HS-5 (cell line): ENCODE data around the gene ARHGEF38.

Experiments used
- DNase-seq: peaks from one replicate; pipeline ENCODE4 v3.0.0-alpha.2; 2012; ENCODE audit warnings: low read depth

The ARHGEF38 gene

DNA sequence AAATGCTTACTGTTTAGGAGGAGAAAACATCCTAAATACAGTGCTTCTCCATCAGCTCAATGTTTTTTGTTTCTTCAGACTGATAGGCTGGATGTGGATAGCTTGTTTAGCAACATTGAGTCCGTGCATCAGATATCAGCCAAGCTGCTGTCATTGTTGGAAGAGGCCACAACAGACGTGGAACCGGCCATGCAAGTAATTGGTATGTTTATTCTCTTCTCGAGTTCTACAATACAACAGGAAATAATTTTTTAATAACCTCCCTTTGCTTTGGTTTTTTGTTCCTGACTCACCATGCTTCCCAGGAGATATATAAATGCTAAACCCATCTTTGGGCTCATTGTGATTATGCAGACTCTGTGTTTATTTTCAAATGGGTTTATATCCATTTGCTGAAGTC lies 60.9 kb downstream of the ARHGEF38 start:
- no peak for DNase-seq

DNA sequence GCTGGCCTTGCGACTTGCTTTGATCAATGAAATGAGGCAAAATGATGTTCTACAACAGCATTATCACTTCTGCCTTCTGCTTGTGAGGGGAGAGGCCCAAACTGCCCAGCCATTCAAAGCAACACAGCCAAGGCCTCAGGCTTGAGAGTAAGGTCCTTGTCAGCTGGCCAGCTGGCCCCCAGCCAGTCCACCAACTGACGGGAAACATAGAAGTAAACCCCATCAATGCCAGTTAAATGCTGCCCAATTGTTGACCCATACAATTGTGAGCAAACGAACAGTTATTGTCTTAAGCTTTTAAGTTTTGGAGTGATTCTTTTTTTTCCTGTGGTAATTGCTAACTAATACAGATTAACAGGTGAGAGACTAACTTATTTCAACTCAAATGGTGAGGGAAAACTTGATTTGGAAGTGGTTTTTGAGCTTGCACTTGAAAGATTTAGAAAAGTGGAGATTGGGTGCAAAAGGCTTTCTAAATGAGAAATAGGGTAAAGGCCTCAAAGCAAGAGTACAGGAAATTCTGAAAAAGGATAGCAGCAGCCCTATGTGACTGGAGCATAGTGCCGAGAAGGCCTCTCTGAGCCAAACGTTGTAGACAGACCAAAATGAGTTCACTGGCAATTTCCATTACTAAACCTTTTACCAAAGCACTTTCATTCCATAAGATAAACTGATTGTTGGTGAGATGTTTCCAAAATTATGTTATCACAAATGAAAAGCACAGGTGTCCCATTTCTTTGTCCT lies 66.9 kb downstream of the ARHGEF38 start:
- no peak for DNase-seq

DNA sequence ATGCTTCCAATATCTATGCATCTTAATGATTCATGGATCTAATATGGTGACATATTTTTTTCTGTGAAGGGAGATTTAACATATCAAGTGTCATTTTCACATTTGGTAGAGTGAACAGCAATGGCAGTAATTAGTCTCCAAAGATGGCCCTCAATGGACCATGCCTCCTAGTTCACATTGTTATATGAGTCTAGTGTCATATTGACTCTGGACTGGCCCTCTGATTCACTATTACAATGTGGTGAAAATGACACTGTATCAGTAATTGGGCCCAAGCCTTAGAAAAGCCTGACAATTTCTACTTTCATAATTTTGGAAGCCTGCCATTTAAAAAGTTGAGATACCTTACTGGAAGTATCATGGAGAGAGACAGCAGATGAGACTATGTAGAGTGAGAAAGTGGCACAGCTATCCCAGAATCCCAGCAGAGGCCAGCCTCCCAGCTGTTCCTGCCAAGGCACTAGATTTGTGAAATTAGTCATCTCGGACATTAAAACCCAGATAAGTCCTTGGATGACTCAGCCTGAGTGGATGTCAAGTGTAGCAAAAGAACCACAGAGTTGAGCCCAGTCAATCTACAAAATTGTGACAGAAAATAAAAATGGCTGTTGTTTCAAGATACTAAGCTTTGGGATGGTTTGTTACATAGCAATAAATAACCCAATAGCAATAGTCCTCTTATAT lies 68.4 kb downstream of the ARHGEF38 start:
- DNase-seq, result peak; percentile 14

DNA sequence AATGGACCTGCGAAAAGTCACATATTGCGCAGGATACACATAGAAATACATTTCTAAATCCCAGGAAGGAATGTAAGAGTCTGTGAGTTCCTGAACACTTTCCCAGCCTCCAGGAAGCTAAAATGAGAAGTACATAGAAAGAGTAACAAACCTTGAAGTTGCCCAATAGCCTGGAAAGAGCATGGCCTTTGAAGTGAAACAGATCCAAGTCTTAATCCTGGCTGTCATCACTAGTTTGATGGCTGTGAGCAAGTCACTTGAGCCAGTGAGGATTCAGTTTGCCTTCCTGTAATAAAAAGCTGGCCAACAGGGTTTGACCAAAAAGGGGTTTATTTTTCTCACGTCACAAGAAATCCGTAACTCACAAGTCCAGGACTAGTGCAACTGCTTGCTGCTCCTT lies 69.8 kb downstream of the ARHGEF38 start:
- no peak for DNase-seq

DNA sequence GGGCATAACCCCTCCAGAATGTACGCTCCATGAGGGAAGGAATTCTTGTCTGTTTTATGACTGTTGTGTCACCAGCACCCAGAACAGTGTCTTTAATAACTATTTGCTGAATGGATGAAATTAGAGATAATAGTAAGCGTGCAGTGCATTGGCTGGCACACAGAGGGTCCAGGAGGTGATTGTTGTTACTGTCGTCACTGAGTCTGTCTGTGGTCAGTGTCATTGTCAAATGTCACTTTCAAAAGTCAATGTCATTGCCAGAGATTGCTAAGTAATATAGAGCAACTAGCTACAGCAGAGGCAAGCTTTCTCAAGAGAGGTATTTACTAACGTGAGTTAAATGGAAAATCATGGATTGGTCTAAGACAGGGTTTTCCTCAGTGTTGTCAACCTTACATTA lies 70.7 kb downstream of the ARHGEF38 start:
- DNase-seq, result no peak

DNA sequence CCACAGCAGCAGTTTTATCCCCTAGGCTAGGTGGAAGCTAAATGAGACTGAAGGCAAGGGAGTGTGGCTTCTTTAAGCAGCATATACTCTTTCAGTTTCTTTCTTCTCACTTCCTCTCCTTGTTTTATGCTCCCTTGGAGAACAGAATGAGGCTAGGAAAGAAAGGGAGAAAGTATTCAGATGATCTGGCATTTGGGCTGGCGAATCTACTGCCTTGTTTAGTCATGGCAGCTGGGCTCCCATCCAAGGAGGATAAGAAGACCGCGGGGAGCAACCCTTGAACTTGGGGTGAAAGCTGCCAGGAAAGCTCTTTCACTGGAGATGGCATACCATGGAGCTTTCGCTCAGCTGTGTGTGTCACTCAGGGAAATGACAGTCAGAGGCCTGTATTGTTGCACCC lies 72.1 kb downstream of the ARHGEF38 start:
- no peak for DNase-seq

DNA sequence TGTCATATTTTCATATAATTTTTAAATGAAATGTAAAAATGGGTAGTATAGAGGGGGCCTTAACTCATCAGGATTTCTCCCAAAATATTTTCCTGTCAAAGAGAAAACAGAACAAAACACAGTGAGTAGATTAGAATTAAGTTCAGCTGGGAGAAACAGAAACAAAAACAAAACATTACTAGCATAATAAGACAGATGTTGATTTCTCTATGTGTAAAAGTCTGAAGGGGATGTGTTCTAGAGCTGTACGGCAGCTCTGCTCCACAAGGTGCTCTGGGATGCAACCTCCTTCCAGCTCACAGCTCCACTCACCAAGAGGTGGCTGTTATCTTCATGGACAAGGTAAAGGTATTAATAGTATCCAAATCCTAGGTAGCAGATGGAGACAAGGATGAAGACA lies 72.8 kb downstream of the ARHGEF38 start:
- no peak for DNase-seq

DNA sequence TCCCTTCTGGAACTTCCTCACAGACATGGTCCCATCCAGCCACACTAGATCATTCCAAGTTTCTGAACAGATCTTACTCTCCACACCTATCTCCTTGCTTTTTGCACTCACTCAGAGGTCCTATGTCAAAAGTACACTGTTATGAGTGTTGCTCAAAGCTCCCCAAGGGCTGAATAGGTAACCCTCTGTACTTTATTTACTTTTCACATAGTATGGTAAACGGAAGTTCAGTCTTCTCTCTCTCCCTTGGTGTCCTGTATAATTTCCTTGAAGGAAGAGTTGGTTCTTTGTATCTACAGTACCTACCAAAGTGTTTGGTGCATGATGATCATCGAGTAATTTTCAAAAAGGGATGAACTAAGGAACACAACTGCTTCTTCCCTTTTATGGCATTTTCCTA lies 74.4 kb downstream of the ARHGEF38 start:
- no peak for DNase-seq

DNA sequence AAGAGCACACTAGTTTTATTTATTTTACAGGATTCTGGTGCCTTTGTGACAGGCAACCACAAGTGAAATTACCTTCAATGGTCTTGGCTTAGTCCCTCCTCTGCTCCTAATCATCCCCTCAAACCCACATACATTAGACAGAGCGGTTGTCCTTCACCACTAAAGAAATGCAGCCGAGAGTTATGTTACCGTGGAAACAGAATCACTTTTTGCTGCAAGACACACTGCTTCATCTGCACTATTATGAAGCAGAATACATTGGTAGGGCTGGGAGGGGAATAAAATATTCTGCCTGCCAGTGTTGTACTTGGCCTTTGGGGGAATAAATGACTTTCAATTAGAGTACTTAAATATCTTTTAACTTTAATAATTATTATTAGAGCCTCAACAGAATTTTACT lies 75.2 kb downstream of the ARHGEF38 start:
- DNase-seq, result no peak

DNA sequence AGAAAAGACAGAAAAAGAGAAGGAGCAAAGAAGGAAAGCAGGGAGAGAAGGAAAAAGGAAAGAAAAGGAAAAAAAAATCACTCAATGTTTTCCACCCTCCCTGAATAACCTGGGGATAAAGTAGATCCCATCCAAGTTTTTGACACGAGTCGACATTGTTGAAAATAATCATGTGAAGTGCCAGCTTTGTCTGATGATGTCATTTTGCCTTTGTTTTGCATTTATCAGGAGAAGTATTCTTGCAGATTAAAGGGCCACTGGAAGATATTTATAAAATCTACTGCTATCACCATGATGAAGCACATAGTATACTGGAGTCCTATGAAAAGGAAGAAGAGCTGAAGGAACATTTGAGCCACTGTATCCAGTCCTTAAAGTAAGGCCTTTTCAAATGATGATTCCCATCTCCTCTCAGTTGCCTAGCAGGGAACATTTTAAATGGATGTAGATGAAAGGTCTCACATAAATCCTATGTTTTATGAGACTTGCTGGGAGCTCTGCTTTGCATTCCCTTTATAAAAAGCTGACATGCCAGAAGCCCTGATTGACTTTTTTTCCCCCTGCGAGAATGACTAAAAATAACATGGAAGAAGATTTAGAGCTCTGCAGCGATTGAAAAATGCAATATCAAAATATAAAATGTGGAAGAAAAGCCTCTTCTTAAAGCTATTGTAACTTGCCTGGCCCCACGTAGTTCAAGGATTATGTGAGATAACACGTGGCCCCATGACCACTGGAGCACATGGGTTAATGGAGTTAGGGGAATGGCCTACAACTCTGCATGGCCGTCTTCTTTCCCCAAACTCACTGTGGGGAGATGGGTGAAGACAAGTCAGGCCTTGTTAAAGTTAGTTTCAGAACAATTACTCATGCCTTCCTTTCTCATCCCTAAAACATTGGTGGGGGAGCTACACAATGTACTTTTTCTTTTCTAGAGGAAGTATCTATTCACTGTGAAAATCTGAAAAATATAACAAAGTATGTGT lies 78.5 kb downstream of the ARHGEF38 start:
- no peak for DNase-seq

DNA sequence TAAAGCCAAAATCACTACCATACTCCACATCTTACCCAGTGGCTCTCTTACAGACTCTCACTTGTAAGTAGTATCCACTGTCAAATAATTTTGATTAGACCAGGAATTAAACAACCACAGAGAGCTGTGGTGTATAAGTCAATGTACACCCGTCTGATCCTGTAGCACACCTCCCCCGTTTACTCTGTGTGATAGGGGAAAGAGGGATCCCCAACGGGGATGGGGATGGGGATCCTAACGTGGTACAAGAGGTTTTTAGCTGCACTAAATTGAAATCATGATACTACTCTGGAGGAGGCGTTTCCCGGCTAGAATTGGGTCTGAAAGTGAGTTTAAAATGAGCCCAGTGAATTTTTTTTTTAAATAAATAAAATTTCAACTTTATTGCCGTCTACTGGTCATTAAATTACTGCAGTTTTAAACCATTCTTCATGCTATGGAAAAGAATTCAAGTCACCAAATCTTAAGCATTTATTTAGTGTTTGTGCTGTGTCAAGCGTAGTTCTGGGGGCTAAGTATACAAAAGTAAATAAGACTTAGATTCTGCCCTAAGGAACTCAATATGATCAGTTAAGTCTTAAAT lies 79.5 kb downstream of the ARHGEF38 start:
- DNase-seq, result no peak

DNA sequence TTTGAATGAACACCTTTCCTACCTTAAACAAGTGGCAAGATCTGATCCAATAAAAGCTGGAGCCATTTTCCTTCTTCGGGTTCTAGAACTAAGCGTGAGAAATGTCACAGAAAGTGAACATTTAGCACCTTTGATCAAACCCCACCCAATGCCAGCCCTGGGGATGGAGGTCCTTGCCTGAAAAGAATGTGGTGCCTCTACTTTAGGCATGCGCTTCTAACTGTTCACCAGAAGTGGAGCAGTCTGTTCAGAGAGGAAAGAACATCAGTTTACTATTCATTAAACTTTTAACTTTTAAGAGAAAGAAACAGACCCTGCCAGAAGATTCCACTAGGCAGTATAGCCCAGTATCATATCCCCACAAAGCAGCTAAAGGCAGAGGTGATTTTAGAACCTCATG lies 80.2 kb downstream of the ARHGEF38 start:
- no peak for DNase-seq

DNA sequence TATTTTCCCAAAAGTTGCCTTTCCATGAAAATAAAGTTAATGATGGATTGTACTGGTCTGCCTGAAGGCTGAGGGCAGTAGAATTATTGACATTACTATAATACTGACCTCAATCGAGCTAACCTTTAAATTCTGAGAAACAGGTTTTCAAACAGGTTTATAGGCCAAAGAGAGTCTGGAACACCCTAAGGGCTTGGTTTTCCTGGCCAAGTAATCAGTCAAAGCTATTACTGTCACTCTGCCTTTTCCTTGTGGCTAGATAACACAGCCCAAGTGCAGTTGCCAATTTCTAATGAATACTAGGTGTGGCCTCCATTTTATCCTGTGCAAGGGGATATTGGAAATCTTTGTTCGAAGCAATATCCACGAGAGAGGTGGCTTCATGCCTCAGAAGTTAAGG lies 80.8 kb downstream of the ARHGEF38 start:
- DNase-seq, result no peak

DNA sequence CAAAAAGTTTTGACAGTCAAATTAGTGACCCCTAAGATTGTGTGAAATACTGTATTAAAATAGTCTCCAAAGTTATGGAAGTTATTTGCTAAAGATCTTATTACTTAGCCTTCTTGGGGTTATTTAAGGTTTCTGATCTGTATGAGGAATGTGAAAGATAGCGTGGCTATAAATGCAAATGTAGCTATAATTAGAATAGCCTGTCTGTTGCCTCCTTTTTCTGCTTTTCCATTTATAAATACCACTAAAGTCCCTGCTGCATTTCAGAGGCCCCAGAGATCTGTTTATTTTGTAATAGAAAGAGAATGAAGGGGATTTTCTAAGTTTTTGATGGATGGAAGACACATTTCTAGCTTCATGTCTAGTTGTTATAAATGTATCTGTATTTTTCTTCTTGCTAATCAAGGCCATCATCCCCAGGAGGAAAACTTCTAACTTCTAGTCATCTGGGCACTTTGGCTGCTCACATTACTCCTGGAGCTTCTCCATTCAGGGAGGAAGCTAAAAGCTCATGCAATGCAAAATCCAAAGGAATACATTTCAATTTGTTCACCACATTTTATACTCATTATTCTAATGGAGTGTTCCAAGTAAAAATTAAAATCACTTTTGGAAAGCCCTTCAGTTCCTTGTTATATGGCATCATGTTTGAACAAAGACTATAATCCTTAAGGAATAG lies 82.1 kb downstream of the ARHGEF38 start:
- no peak for DNase-seq

DNA sequence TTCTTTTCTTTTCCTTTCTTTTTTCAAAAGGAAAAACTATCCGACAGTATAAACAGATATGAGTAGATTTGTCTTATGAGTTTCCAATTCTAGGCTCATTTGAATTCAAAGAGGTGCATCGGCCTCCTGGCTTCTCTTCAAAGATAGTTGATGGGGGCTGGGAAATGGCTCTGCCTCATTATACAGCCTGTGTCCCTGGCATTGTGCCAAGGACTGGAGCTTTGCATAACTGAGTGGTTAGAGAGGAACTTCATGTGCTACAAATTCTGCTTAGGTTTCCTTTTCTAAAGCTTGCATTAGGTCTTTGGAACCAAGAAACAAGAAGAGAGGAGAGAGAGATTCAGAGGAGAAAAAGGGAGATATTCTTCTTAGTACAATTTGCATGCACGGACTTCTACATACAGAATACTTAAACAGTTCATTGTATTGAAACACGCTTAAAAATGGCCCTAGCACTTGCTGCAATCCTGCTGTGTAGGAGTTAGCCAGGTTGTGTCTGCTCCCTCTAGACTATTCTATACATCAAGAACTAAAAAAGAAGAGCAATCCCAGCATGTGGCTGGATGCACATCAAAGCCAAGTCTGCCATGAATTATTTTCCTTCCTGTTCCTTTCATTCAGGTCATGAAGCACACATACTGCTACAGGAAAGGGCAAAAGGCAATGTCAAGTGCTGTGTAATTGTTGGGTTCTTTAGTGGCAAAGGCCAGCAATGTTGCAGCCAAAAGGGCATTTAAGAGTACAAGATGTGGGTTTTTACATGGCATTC lies 85.2 kb downstream of the ARHGEF38 start:
- no peak for DNase-seq

DNA sequence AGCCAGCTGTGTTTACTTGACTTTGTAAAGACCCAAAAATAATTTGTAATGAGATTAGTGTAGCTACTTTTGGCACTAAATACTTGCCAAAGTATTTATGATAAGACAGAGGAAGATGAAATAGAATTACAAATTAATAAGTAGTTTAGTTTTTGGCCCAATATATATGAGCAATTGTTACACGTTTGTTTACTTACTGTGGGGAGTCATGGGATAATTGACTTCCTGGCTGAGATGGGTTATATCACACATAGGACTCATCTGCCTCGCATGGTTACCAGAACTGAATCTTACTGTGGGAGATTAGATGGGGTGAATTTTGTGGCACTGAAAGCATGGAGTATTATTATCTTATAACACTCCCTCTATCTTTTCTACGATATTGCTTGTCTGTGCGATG lies 89.4 kb downstream of the ARHGEF38 start:
- no peak for DNase-seq

DNA sequence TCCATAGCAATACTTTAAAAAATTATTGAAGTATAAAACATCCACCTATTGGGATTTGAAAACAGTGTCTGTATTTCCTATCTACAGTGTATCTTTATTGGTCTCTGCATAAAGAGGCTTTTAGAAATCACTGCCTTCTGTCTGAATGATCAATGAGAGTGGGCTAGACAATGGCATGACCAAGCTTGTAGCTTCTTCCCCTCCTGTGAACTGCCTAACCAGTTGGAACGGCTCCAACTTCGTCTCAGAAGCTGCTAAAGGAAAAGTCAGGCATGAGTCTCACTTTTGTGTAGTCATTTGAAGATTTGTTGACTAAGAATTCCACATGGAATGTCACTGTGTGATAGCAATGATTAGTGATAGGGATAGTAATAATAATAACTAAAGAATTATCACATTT lies 91.8 kb downstream of the ARHGEF38 start:
- no peak for DNase-seq

DNA sequence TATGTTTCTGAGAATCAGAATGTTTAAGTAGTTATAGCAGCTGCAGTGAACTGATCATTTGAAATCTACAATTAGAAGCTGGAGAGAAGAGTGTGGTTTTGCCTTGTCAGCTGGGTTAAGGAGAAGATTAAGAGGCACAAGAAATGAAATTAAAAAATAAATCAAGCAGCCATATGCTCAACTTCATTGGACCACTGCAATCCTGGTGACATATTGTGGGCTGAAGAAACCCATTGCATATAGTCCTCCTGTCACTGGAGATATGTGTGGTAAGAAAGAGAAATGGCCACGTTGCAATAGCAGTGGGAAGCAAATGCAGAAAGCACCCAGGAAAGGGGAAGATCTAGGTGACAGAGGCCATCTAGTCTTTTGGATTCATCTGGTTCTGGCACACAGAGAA lies 93.0 kb downstream of the ARHGEF38 start:
- no peak for DNase-seq

DNA sequence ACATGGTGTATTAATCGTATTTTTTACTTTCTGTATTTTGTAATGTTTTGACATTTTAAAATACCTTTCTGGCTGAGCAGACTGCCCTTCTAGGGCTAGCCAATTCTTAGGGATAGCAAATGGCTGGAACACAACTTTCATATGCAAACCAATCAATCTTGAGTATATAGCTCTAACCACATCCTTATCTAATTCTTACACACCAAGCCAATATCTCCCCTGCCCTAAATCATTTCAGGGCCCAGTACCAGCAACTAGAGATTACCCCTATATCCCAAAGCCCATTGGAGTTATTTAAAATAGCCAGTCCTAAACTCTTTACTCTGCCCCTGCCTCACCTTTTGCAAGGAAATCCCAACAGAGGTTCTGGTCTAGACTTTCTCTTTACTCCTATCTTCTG lies 97.8 kb downstream of the ARHGEF38 start:
- DNase-seq, result no peak

DNA sequence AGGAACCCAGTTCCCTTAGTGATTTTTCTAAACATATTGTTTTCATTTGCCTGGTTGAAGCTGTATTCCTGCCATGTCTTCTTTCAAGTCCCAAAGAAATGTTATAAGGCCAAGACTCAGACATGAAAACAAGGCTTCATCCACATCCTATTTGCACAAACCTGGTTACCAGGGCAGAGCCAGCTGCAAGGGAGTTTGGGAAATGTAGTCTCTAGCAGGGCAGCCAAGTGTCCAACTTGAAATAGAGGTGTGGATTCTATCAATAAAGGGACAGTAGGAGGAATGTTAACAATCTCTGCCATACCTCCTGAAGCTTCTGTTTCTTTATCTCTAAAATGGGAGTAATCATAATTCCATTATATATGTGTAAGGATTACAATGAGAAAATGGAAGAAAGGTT lies 99.5 kb downstream of the ARHGEF38 start:
- DNase-seq, result no peak

DNA sequence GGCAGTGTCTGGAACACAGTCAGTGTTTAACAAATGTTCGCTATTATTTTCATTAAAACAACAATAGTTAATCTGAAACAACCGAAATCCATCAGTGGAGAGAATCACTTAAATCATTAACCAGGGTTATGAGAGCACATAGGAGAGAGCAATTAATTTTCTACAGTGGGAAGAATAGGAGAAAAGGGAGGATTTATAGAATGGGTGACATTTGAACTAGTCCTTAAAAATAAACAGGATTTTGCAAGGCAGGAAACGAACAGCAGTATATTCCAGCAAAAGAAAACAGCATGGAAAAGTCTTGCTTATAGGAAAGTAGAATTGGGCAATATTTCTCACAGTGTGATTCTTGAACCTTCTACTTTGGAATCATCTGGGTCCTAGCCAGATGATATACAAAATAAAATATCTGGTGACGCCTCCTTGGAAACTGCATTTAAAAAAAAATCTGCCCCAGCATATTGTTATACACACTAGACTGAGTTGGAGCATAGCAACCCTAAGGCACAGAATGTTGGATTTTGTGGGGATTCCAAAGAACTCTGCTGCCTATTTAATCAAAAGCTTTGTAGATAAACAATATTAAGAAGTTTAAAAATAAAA lies 100.0 kb downstream of the ARHGEF38 start:
- no peak for DNase-seq
